LNCaP clone FGC (cell line): Measurements from ENCODE around the gene SNRNP25.
"Not testable (repeated sequence)": the region's sequence is repeated elsewhere in the genome, so short reads cannot be mapped to it uniquely, and the experiment has no call there.

Source experiments
- DNase-seq: peaks from one replicate; pipeline ENCODE4 v3.0.0-alpha.2; 2011; ENCODE audit warnings: low read depth
- H3K4me3 ChIP-seq: 2 replicates; pipeline ENCODE4 v1.5.1; 2011; ENCODE audit warnings: mild to moderate bottlenecking, low read depth, low read length, control low read depth
- CTCF ChIP-seq: IDR thresholded peaks from 2 replicates; pipeline ENCODE4 v1.5.1; 2012; ENCODE audit warnings: mild to moderate bottlenecking; ENCODE audit not compliant: control insufficient read depth, insufficient read depth; ENCODE audit errors: extremely low read depth

SNRNP25 gene

GRCh38 chr16:45454-45853, 8.2 kb upstream of the SNRNP25 start:
- DNase-seq, result no peak

GRCh38 chr16:46510-46909, 7.1 kb upstream of the SNRNP25 start:
- H3K4me3 ChIP-seq, DNase-seq: not testable (repeated sequence)

More at GRCh38 chr16:45454-45853, 8.2 kb upstream of the SNRNP25 start:
- TF ChIP-seq CTCF, result no peak
- peak overlapping the region; percentile 6 for H3K4me3 ChIP-seq

- H3K4me3 ChIP-seq, result no peak overlapping the region
- no peak for TF ChIP-seq CTCF
- DNase-seq, result no peak
These were observed 6.4 kb upstream of the SNRNP25 start for GRCh38 chr16:47234-47633.

- no peak for DNase-seq
- no peak for TF ChIP-seq CTCF
- H3K4me3 ChIP-seq, result no peak overlapping the region
These were observed 2.6 kb upstream of the SNRNP25 start for GRCh38 chr16:50769-51591.

GRCh38 chr16:54237-54581, 581 bp downstream of the SNRNP25 start:
- H3K4me3 ChIP-seq, result peak overlapping the region; percentile 90
- no peak for DNase-seq
- TF ChIP-seq CTCF, result no peak

- DNase-seq, result no peak
- no peak for TF ChIP-seq CTCF
- no peak overlapping the region for H3K4me3 ChIP-seq
These were observed 2.0 kb downstream of the SNRNP25 start for GRCh38 chr16:55571-56136.

GRCh38 chr16:56231-56927, 2.8 kb downstream of the SNRNP25 start:
- no peak for TF ChIP-seq CTCF
- no peak for DNase-seq
- H3K4me3 ChIP-seq, result no peak overlapping the region
